Colonic mucosa (tissue), 4 donors: Measurements from ENCODE around the gene ABCC8. TPM values are rescaled to one million over a fixed set of nuclear protein-coding genes. Genes with fewer than 3 reads are reported as not detected.

Experiments used
- DNase-seq: peaks from one replicate; pipeline ENCODE4 v3.0.0-alpha.2; 2020
- H3K27ac ChIP-seq: fragments of 200-600 bp; one replicate; pipeline ENCODE4 v1.8.0; 2021
- H3K27me3 ChIP-seq: fragments of 200-600 bp; one replicate; pipeline ENCODE4 v1.8.0; 2021
- H3K36me3 ChIP-seq: fragments of 200-600 bp; one replicate; pipeline ENCODE4 v1.8.0; 2021
- H3K4me1 ChIP-seq: fragments of 200-600 bp; one replicate; pipeline ENCODE4 v1.8.0; 2021; ENCODE audit warnings: mild to moderate bottlenecking
- H3K4me3 ChIP-seq: fragments of 200-600 bp; one replicate; pipeline ENCODE4 v1.8.0; 2021
- H3K9ac ChIP-seq, 2 donors: one replicate each; pipeline ENCODE4 v1.7.0; 2013; ENCODE audit warnings: control low read depth in 2 of 2, low read depth in 2 of 2, low read length in 2 of 2
- H3K9me3 ChIP-seq: fragments of 200-600 bp; one replicate; pipeline ENCODE4 v1.8.0; 2021
- CTCF ChIP-seq: fragments of 200-600 bp; IDR thresholded peaks from one replicate; pipeline ENCODE4 v1.8.0; 2022; ENCODE audit warnings: antibody characterized with exemption, mild to moderate bottlenecking
- intact Hi-C: fragments of 100-400 bp; cut with DNase I; formaldehyde crosslinking; loops from one replicate; pipeline ENCODE4 v1.14.1; 2022
- total RNA-seq, 2 donors: library from RNA; stranded (reverse); fragmentation: NEBNext Ultra II Directional in 1 of 2; extraction: Animal tissue kit (Norgen Biotek cat#: 25700) in 1 of 2; gene quantifications; one replicate each; pipeline ENCODE4 v1.2.1, GENCODE V29; 2021
- donor health status: healthy.
- donor health status: DM: no; HTN: no; CAD: no.
- donor health status: DM: no; HTN: no; CAD: no.

The ABCC8 gene
- total RNA-seq, 2 donors from 2014 or later: 2.1 to 4.7 TPM

- Histone ChIP-seq H3K36me3 (no peaks in the 10 kb centered on the region), H3K9ac (no peak overlapping the region), H3K27ac (no peak overlapping the region), H3K9me3 (no peaks in the 10 kb centered on the region), H3K27me3 (no peaks in the 10 kb centered on the region), H3K4me1 (peaks cover 4% of the 10 kb centered on the region), H3K4me3 (no peak overlapping the region)
- DNase-seq: no peak
- intact Hi-C loops: no loop called here
- TF ChIP-seq CTCF: no peak
Observed at GRCh38 chr11:17387254-17387653, 89.4 kb downstream of the ABCC8 start.

- Histone ChIP-seq H3K27ac (no peak overlapping the region), H3K4me3 (no peak overlapping the region), H3K9ac (no peak overlapping the region), H3K27me3 (no peaks in the 10 kb centered on the region), H3K4me1 (peaks cover 4% of the 10 kb centered on the region), H3K9me3 (no peaks in the 10 kb centered on the region), H3K36me3 (no peaks in the 10 kb centered on the region)
- peak; percentile 48 for TF ChIP-seq CTCF
- intact Hi-C loops: no loop called here
- DNase-seq: peak; percentile 58
Observed at GRCh38 chr11:17386331-17387084, 90.1 kb downstream of the ABCC8 start.

GRCh38 chr11:17385926-17386325 lies 90.7 kb downstream of the ABCC8 start:
- no peak overlapping the region for H3K4me3 ChIP-seq
- no peak overlapping the region for H3K27ac ChIP-seq

GRCh38 chr11:17385492-17385891 lies 91.2 kb downstream of the ABCC8 start:
- H3K27me3 ChIP-seq: no peaks in the 10 kb centered on the region
- H3K4me1 ChIP-seq: peaks cover 4% of the 10 kb centered on the region
- H3K36me3 ChIP-seq: no peaks in the 10 kb centered on the region
- no peaks in the 10 kb centered on the region for H3K9me3 ChIP-seq
- intact Hi-C loops: loop anchor here (2.0 kb wide), 1 partner anchor 119 kb away; no protein-coding TSS in a partner anchor
- DNase-seq: no peak
- no peak overlapping the region for H3K27ac ChIP-seq
- H3K4me3 ChIP-seq: no peak overlapping the region
- TF ChIP-seq CTCF: no peak
- H3K9ac ChIP-seq: no peak overlapping the region

More at GRCh38 chr11:17385926-17386325, 90.7 kb downstream of the ABCC8 start:
- H3K36me3 ChIP-seq: no peaks in the 10 kb centered on the region
- intact Hi-C loops: loop anchor here (2.0 kb wide), 1 partner anchor 119 kb away; no protein-coding TSS in a partner anchor
- H3K9me3 ChIP-seq: no peaks in the 10 kb centered on the region
- peaks cover 4% of the 10 kb centered on the region for H3K4me1 ChIP-seq
- no peak for TF ChIP-seq CTCF
- DNase-seq: no peak
- H3K27me3 ChIP-seq: no peaks in the 10 kb centered on the region
- no peak overlapping the region for H3K9ac ChIP-seq

GRCh38 chr11:17384002-17384511 lies 92.6 kb downstream of the ABCC8 start:
- intact Hi-C loops: loop anchor here (2.0 kb wide), 1 partner anchor 121 kb away; no protein-coding TSS in a partner anchor

More at GRCh38 chr11:17384002-17384511, 92.6 kb downstream of the ABCC8 start:
- H3K4me3 ChIP-seq: no peak overlapping the region
- no peaks in the 10 kb centered on the region for H3K27me3 ChIP-seq
- no peaks in the 10 kb centered on the region for H3K9me3 ChIP-seq
- DNase-seq: peak; percentile 80
- peak; percentile 89 for TF ChIP-seq CTCF
- no peak overlapping the region for H3K27ac ChIP-seq
- H3K4me1 ChIP-seq: no peaks in the 10 kb centered on the region
- H3K36me3 ChIP-seq: no peaks in the 10 kb centered on the region
- H3K9ac ChIP-seq: no peak overlapping the region
